CD14-positive monocyte (primary cell): ENCODE data around the gene CEP72. TPM values are rescaled to one million over a fixed set of nuclear protein-coding genes. Genes with fewer than 3 reads are reported as not detected.
"Not testable (repeated sequence)": the region's sequence is repeated elsewhere in the genome, so short reads cannot be mapped to it uniquely, and the experiment has no call there.

Experiments used
- DNase-seq, 3 donors: peaks; one replicate each; pipeline ENCODE4 v3.0.0-alpha.2; 2011 to 2022
- H2AFZ ChIP-seq: 2 replicates; pipeline ENCODE4 v1.6.0; 2012; ENCODE audit warnings: mild to moderate bottlenecking, low read depth, low read length, inconsistent platforms; ENCODE audit not compliant: insufficient read depth, poor library complexity, severe bottlenecking
- H3K27ac ChIP-seq, 2 donors: 1 replicate in 1 of 2; 2 replicates in 1 of 2; pipeline ENCODE4 v1.5.1; 2012 to 2013; ENCODE audit warnings: low read length in 2 of 2, control low read depth in 1 of 2, inconsistent platforms in 1 of 2, low read depth in 1 of 2, mild to moderate bottlenecking in 1 of 2
- H3K27me3 ChIP-seq, 2 donors: one replicate each; pipeline versions ENCODE4 v1.6.0 to v1.6.1; 2011 to 2013; ENCODE audit warnings: low read length in 2 of 2; ENCODE audit not compliant: control insufficient read depth in 2 of 2, insufficient read depth in 2 of 2
- H3K36me3 ChIP-seq, 2 donors: replicated peaks in 1 of 2; 1 replicate in 1 of 2; 2 replicates in 1 of 2; pipeline versions ENCODE4 v1.5.1 to v1.6.1; 2012 to 2013; ENCODE audit warnings: low read length in 2 of 2, control low read depth in 1 of 2, inconsistent platforms in 1 of 2, mild to moderate bottlenecking in 1 of 2; ENCODE audit not compliant: insufficient read depth in 2 of 2, control insufficient read depth in 1 of 2
- H3K4me1 ChIP-seq, 2 donors: 1 replicate in 1 of 2; 2 replicates in 1 of 2; pipeline versions ENCODE4 v1.5.1 to v1.6.1; 2012 to 2013; ENCODE audit warnings: low read length in 2 of 2, control low read depth in 1 of 2, inconsistent platforms in 1 of 2, mild to moderate bottlenecking in 1 of 2, moderate library complexity in 1 of 2; ENCODE audit not compliant: insufficient read depth in 2 of 2, control insufficient read depth in 1 of 2
- H3K4me2 ChIP-seq: replicated peaks from 2 replicates; pipeline ENCODE3; 2012; ENCODE audit warnings: low read length, moderate library complexity, mild to moderate bottlenecking; ENCODE audit not compliant: poor library complexity, severe bottlenecking; ENCODE audit errors: extremely low read depth
- H3K4me3 ChIP-seq, 3 experiments: fragments of 200-600 bp in 1 of 3; sonication (generic) in 1 of 3; replicated peaks in 1 of 3; 1 replicate in 2 of 3; 2 replicates in 1 of 3; pipeline ENCODE4 v1.5.1; 2011 to 2013; ENCODE audit warnings: low read length in 3 of 3, mild to moderate bottlenecking in 3 of 3, control low read depth in 2 of 3, low read depth in 2 of 3, inconsistent platforms in 1 of 3, moderate library complexity in 1 of 3
- H3K79me2 ChIP-seq: 2 replicates; pipeline ENCODE4 v1.6.0; 2012; ENCODE audit warnings: mild to moderate bottlenecking, control low read depth, inconsistent platforms, low read length, moderate library complexity; ENCODE audit not compliant: insufficient read depth
- H3K9ac ChIP-seq: 2 replicates; pipeline ENCODE4 v1.6.0; 2017; ENCODE audit warnings: low read length, mild to moderate bottlenecking; ENCODE audit not compliant: insufficient read depth, poor library complexity, severe bottlenecking
- H3K9me3 ChIP-seq, 2 donors: replicated peaks in 1 of 2; 1 replicate in 1 of 2; 2 replicates in 1 of 2; pipeline versions ENCODE4 v1.5.1 to v1.6.1; 2012 to 2013; ENCODE audit warnings: low read length in 2 of 2, control low read depth in 1 of 2; ENCODE audit not compliant: control insufficient read depth in 1 of 2, insufficient read depth in 1 of 2
- H4K20me1 ChIP-seq: 2 replicates; pipeline ENCODE4 v1.6.0; 2012; ENCODE audit warnings: mild to moderate bottlenecking, low read length, control low read depth, moderate library complexity; ENCODE audit not compliant: insufficient read depth
- H3K27ac Mint-ChIP-seq, 7 donors: one replicate each; pipeline ENCODE4 v1.8.0; 2020; ENCODE audit warnings: mild to moderate bottlenecking in 7 of 7, mixed read lengths in 7 of 7, moderate library complexity in 6 of 7, inconsistent platforms in 2 of 7
- H3K27me3 Mint-ChIP-seq, 3 donors: one replicate each; pipeline ENCODE4 v1.8.0; 2021 to 2022; ENCODE audit warnings: low read depth in 3 of 3, mild to moderate bottlenecking in 3 of 3, mixed read lengths in 3 of 3, moderate library complexity in 3 of 3, inconsistent platforms in 1 of 3
- H3K36me3 Mint-ChIP-seq, 2 donors: one replicate each; pipeline ENCODE4 v1.8.0; 2020; ENCODE audit warnings: mixed read lengths in 2 of 2, inconsistent platforms in 1 of 2, mild to moderate bottlenecking in 1 of 2
- H3K4me1 Mint-ChIP-seq: one replicate; pipeline ENCODE4 v1.8.0; 2020; ENCODE audit warnings: mild to moderate bottlenecking, mixed read lengths
- H3K4me3 Mint-ChIP-seq, 2 donors: one replicate each; pipeline ENCODE4 v1.8.0; 2020; ENCODE audit warnings: mild to moderate bottlenecking in 2 of 2, mixed read lengths in 2 of 2, moderate library complexity in 1 of 2
- H3K9me3 Mint-ChIP-seq, 7 donors: one replicate each; pipeline ENCODE4 v1.8.0; 2020 to 2022; ENCODE audit warnings: mixed read lengths in 7 of 7, mild to moderate bottlenecking in 6 of 7, moderate library complexity in 6 of 7, inconsistent platforms in 2 of 7
- WGBS: methylation state at CpG from one replicate; pipeline ENCODE4 v1.1.5; 2013; ENCODE audit warnings: missing lambda C conversion rate; ENCODE audit not compliant: insufficient coverage; 5-methylcytosine and 5-hydroxymethylcytosine counted together
- intact Hi-C, 2 donors: fragments of 100-400 bp; cut with micrococcal nuclease; formaldehyde crosslinking; loops; one replicate each; pipeline versions ENCODE4 v1.15.0 to v1.15.1; 2023
- polyA plus RNA-seq, 3 donors: library from polyadenylated mRNA; depleted of rRNA in 1 of 3; unstranded in 2 of 3; stranded (reverse) in 1 of 3; fragments of 300-500 nt in 2 of 3; fragments of >200 nt in 1 of 3; fragmentation: Illumina TruSeq in 2 of 3; gene quantifications; 1 replicate in 2 of 3; 2 replicates in 1 of 3; pipeline ENCODE4 v1.2.3, GENCODE V29; 2012 to 2021
- TF ChIP-seq, protein P1 (sequence below): fragments of 200-600 bp; IDR thresholded peaks from one replicate; pipeline ENCODE4 v1.8.0; 2022; ENCODE audit warnings: antibody characterized with exemption, mild to moderate bottlenecking

CEP72 gene
- polyA plus RNA-seq, 3 donors, result 0.13 to 2.1 (median 0.24) TPM

DNA sequence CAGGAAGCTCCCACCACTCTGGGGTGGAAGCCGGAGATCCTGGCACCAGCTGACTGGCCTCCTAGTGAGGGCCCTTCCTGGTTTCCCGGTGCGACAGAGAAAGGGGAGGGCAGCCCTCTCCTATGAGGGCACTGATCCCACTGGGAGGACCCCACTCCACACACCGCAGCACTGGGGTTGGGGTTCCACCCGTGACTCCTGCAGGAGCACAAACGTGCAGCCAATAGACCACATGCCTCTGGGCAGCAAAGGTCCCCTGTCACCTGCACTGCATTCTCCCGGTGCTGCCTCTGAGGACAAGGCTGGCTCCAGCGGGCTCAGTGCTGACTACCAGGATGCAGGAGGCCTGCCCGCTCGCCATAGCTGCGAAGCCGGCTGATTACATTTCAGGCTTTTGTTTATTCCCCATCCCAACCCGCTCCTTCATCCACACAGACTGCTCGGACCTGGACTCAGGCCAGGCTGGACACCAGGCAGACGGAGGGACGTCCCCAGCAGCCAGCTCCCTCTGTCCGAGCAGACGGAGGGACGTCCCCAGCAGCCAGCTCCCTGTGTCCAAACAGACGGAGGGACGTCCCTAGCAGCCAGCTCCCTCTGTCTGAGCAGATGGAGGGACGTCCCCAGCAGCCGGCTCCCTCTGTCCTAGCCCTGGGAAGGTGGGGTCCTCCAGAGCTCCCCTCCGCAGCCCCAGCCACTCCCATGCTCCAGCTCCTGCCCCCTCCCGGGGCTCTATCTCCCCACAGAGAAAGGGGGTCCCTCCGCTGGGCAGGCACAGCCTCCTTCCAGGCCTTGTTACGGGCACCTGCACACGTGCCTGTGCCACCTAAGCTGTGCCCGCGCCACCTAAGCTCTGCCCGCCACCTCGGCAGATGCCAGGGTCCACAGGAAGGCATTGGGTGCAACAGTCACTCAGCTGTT, 8.8 kb upstream of the CEP72 start:
- Histone ChIP-seq H3K27ac (no peak overlapping the region), H3K4me3 (no peak overlapping the region), H3K9ac (no peak overlapping the region), H3K9me3 (no peaks in the 10 kb centered on the region), H3K36me3 (no peaks in the 10 kb centered on the region), H2AFZ (no peak overlapping the region), H4K20me1 (no peaks in the 10 kb centered on the region), H3K79me2 (no peaks in the 10 kb centered on the region), H3K27me3 (peaks cover under 1 to 33% of the 10 kb centered on the region in 2 donors), H3K4me2 (no peak overlapping the region), H3K4me1 (peaks cover 0 to 6% of the 10 kb centered on the region in 2 donors)
- TF ChIP-seq, protein P1, sequence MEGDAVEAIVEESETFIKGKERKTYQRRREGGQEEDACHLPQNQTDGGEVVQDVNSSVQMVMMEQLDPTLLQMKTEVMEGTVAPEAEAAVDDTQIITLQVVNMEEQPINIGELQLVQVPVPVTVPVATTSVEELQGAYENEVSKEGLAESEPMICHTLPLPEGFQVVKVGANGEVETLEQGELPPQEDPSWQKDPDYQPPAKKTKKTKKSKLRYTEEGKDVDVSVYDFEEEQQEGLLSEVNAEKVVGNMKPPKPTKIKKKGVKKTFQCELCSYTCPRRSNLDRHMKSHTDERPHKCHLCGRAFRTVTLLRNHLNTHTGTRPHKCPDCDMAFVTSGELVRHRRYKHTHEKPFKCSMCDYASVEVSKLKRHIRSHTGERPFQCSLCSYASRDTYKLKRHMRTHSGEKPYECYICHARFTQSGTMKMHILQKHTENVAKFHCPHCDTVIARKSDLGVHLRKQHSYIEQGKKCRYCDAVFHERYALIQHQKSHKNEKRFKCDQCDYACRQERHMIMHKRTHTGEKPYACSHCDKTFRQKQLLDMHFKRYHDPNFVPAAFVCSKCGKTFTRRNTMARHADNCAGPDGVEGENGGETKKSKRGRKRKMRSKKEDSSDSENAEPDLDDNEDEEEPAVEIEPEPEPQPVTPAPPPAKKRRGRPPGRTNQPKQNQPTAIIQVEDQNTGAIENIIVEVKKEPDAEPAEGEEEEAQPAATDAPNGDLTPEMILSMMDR, result no peak
- 87% methylated on average over 25 of the region's 32 CpGs for WGBS
- intact Hi-C loops, result no loop called here
- Mint-ChIP-seq H3K4me3 (no peak overlapping the region), H3K36me3 (no peaks in the 10 kb centered on the region), H3K4me1 (peaks cover 10% of the 10 kb centered on the region), H3K27me3 (peaks cover 42 to 69% (median 43%) of the 10 kb centered on the region in 3 donors), H3K27ac (no peak overlapping the region), H3K9me3 (peaks cover 0 to 16% (median 1%) of the 10 kb centered on the region in 7 donors)
- no peak for DNase-seq

DNA sequence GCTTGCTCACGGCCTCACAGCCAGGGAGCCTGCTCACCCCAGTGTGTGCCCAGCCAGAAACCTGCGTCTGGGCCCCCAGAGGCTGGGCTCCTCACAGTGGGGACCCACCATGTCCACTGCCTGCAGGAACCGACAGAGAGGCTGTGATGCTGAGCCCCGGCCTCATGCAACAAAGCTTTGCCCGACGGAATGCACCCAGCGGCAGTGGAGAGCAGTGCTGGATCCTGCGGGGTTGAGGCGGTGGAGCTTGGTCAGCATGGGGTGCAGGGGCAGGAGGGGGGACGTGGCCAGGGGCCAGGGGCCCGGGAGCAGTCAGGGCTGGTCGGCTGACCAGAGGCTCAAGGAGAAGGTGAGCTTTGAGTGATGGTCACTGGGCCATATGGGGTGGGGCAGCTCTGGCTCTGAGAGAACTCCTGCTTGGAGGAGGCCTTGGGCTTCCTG, 7.7 kb upstream of the CEP72 start:
- intact Hi-C loops, result no loop called here
- H3K79me2 ChIP-seq, result no peaks in the 10 kb centered on the region
- H3K36me3 Mint-ChIP-seq, result no peaks in the 10 kb centered on the region
- peaks cover 0 to 16% (median 1%) of the 10 kb centered on the region in 7 donors for H3K9me3 Mint-ChIP-seq
- H3K4me3 ChIP-seq, result no peak overlapping the region
- H3K4me3 Mint-ChIP-seq, result no peak overlapping the region
- 90% methylated on average over 12 of the region's 12 CpGs for WGBS
- no peaks in the 10 kb centered on the region for H4K20me1 ChIP-seq
- H3K27ac ChIP-seq, result no peak overlapping the region
- H2AFZ ChIP-seq, result no peak overlapping the region
- TF ChIP-seq, protein P1, result no peak
- peaks cover 0 to 6% of the 10 kb centered on the region in 2 donors for H3K4me1 ChIP-seq
- peaks cover 0 to 27% of the 10 kb centered on the region in 2 donors for H3K27me3 ChIP-seq
- H3K4me2 ChIP-seq, result no peak overlapping the region
- no peak overlapping the region for H3K27ac Mint-ChIP-seq
- H3K27me3 Mint-ChIP-seq, result peaks cover 39 to 68% (median 41%) of the 10 kb centered on the region in 3 donors
- DNase-seq, result no peak
- H3K4me1 Mint-ChIP-seq, result peaks cover 10% of the 10 kb centered on the region
- H3K9me3 ChIP-seq, result no peaks in the 10 kb centered on the region
- H3K36me3 ChIP-seq, result no peaks in the 10 kb centered on the region
- H3K9ac ChIP-seq, result no peak overlapping the region

DNA sequence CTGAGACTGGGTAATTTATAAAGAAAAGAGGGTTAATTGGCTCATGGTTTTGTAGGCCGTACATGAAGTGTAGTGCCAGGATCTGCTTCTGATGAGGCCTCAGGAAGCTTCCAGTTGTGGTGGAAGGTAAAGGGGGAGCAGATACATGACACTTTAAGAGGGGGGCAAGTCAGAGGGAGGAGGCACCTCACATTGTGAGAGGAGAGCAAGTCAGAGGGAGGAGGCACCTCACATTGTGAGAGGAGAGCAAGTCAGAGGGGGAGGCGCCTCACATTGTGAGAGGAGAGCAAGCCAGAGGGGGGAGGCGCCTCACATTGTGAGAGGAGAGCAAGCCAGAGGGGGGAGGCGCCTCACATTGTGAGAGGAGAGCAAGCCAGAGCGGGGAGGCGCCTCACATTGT, 7.0 kb upstream of the CEP72 start:
- DNase-seq, H3K27ac ChIP-seq, H3K36me3 ChIP-seq, H3K4me1 Mint-ChIP-seq, H3K4me3 Mint-ChIP-seq, H3K4me3 ChIP-seq, H3K9me3 ChIP-seq, H3K4me2 ChIP-seq, H3K4me1 ChIP-seq, H3K9ac ChIP-seq, H4K20me1 ChIP-seq, H3K36me3 Mint-ChIP-seq, H2AFZ ChIP-seq, H3K79me2 ChIP-seq: not testable (repeated sequence)
- peaks cover 0 to 28% of the 10 kb centered on the region in 2 donors for H3K27me3 ChIP-seq
- peaks cover 0 to 16% (median 1%) of the 10 kb centered on the region in 7 donors for H3K9me3 Mint-ChIP-seq
- WGBS, result 100% methylated on average over 3 of the region's 6 CpGs
- intact Hi-C loops, result loop anchor here in 1 of 2 donors (5.0 kb wide), 1 partner anchor 63 kb away; no protein-coding TSS in a partner anchor
- peaks cover 40 to 69% (median 40%) of the 10 kb centered on the region in 3 donors for H3K27me3 Mint-ChIP-seq
- peak overlapping the region in 1 of 7 donors; percentile 66 for H3K27ac Mint-ChIP-seq
